OCI-LY3 (cell line): ENCODE results near the gene LBP.

Experiments
- H2AFZ ChIP-seq: fragments of 200-600, 300-600 bp; shearing (Covaris generic); 2 replicates; pipeline ENCODE4 v1.6.0; 2014; ENCODE audit warnings: antibody characterized with exemption, low read depth, low read length
- H3K27ac ChIP-seq: fragments of 200-600, 300-600 bp; sonication (generic); 2 replicates; pipeline ENCODE4 v1.5.1; 2014; ENCODE audit warnings: mild to moderate bottlenecking, low read length, moderate library complexity, mixed read lengths
- H3K27me3 ChIP-seq: fragments of 200-600, 300-600 bp; sonication (generic); 2 replicates; pipeline ENCODE4 v1.6.1; 2014; ENCODE audit warnings: low read depth, low read length, mixed read lengths
- H3K36me3 ChIP-seq: fragments of 200-600, 300-600 bp; sonication (generic); replicated peaks from 2 replicates; pipeline ENCODE3; 2014; ENCODE audit warnings: low read depth, low read length, mixed read lengths
- H3K4me1 ChIP-seq: fragments of 300-600, 200-600 bp; sonication (generic); 2 replicates; pipeline ENCODE4 v1.6.1; 2014; ENCODE audit warnings: low read length, mixed read lengths
- H3K4me2 ChIP-seq: fragments of 200-600, 300-600 bp; sonication (generic); 2 replicates; pipeline ENCODE4 v1.6.1; 2014; ENCODE audit warnings: low read length, mixed read lengths
- H3K4me3 ChIP-seq: fragments of 300-600, 200-600 bp; sonication (generic); 2 replicates; pipeline ENCODE4 v1.5.1; 2014; ENCODE audit warnings: antibody characterized with exemption, mild to moderate bottlenecking, low read length, moderate library complexity
- H3K79me2 ChIP-seq: fragments of 300-600, 200-600 bp; shearing (Covaris generic); 2 replicates; pipeline ENCODE4 v1.6.1; 2014; ENCODE audit warnings: mild to moderate bottlenecking, low read length, mixed read lengths
- H3K9ac ChIP-seq: fragments of 300-600, 200-600 bp; shearing (Covaris generic); 2 replicates; pipeline ENCODE4 v1.6.0; 2014; ENCODE audit warnings: mild to moderate bottlenecking, low read length, moderate library complexity
- H3K9me3 ChIP-seq: fragments of 200-600, 300-600 bp; shearing (Covaris generic); 2 replicates; pipeline ENCODE4 v1.6.1; 2014; ENCODE audit warnings: low read length, mixed read lengths; ENCODE audit not compliant: insufficient read depth
- H4K20me1 ChIP-seq: fragments of 200-600, 300-600 bp; sonication (generic); 2 replicates; pipeline ENCODE4 v1.6.1; 2016; ENCODE audit warnings: low read length, mixed read lengths; ENCODE audit not compliant: insufficient read depth
- CTCF ChIP-seq: fragments of 200-600, 300-600 bp; sonication (generic); IDR thresholded peaks from 2 replicates; pipeline ENCODE4 v1.5.1; 2014; ENCODE audit warnings: antibody characterized with exemption, low read length, low read depth
- EZH2phosphoT487 ChIP-seq: fragments of 200-600 bp; shearing (Covaris generic); IDR thresholded peaks from 2 replicates; pipeline ENCODE4 v1.6.1; 2018; ENCODE audit warnings: antibody characterized with exemption, mixed run types, low read depth

Gene LBP

GRCh38 chr20:38383147-38383546 lies 36.9 kb downstream of the LBP start:
- no peaks in the 10 kb centered on the region for H3K79me2 ChIP-seq
- no peaks in the 10 kb centered on the region for H3K36me3 ChIP-seq
- H3K4me3 ChIP-seq, result no peak overlapping the region
- no peaks in the 10 kb centered on the region for H3K9me3 ChIP-seq
- peaks cover 7% of the 10 kb centered on the region; the same call in 1 of the 2 replicates for H3K4me1 ChIP-seq
- no peak overlapping the region for H2AFZ ChIP-seq
- H4K20me1 ChIP-seq, result no peaks in the 10 kb centered on the region
- 0 out of 2 replicates have a peak, but pooled peaks cover 5% of the 10 kb centered on the region for H3K27me3 ChIP-seq
- H3K4me2 ChIP-seq, result no peak overlapping the region
- H3K9ac ChIP-seq, result no peak overlapping the region
- TF ChIP-seq CTCF, result no peak
- no peak for TF ChIP-seq EZH2phosphoT487
- H3K27ac ChIP-seq, result no peak overlapping the region

GRCh38 chr20:38386004-38386403 lies 39.7 kb downstream of the LBP start:
- Histone ChIP-seq H3K27ac (no peak overlapping the region), H3K4me1 (peaks cover 7% of the 10 kb centered on the region; the same call in 1 of the 2 replicates), H4K20me1 (no peaks in the 10 kb centered on the region), H2AFZ (peak overlapping the region; percentile 57), H3K27me3 (0 out of 2 replicates have a peak, but pooled peaks cover 2% of the 10 kb centered on the region), H3K9me3 (no peaks in the 10 kb centered on the region), H3K4me3 (no peak overlapping the region), H3K9ac (no peak overlapping the region), H3K79me2 (no peaks in the 10 kb centered on the region), H3K4me2 (0 out of 2 replicates have a peak overlapping the region, but pooled peaks have one; percentile 5), H3K36me3 (no peaks in the 10 kb centered on the region)
- TF ChIP-seq CTCF (no peak), EZH2phosphoT487 (no peak)

- Histone ChIP-seq H4K20me1 (no peaks in the 10 kb centered on the region), H2AFZ (no peak overlapping the region), H3K9me3 (no peaks in the 10 kb centered on the region), H3K4me1 (peaks cover 7% of the 10 kb centered on the region; the same call in 1 of the 2 replicates), H3K79me2 (no peaks in the 10 kb centered on the region), H3K4me2 (no peak overlapping the region), H3K27me3 (no peaks in the 10 kb centered on the region), H3K4me3 (no peak overlapping the region), H3K27ac (no peak overlapping the region), H3K36me3 (no peaks in the 10 kb centered on the region), H3K9ac (no peak overlapping the region)
- no peak for TF ChIP-seq CTCF
- TF ChIP-seq EZH2phosphoT487, result no peak
Measured at GRCh38 chr20:38386851-38387250, 40.6 kb downstream of the LBP start.

GRCh38 chr20:38387953-38388352 lies 41.7 kb downstream of the LBP start:
- Histone ChIP-seq H3K79me2 (no peaks in the 10 kb centered on the region), H3K36me3 (no peaks in the 10 kb centered on the region), H3K9me3 (no peaks in the 10 kb centered on the region), H3K27me3 (0 out of 2 replicates have a peak, but pooled peaks cover 1% of the 10 kb centered on the region), H2AFZ (no peak overlapping the region), H3K27ac (no peak overlapping the region), H4K20me1 (no peaks in the 10 kb centered on the region), H3K4me1 (peaks cover 7% of the 10 kb centered on the region; the same call in 1 of the 2 replicates), H3K9ac (no peak overlapping the region), H3K4me3 (no peak overlapping the region), H3K4me2 (no peak overlapping the region)
- peak; percentile 48 for TF ChIP-seq CTCF
- no peak for TF ChIP-seq EZH2phosphoT487
